Muscle layer of duodenum (tissue), 2 donors: Measurements from ENCODE around the gene SAMD4B.
A peak's percentile ranks its signal among the peaks of the same experiment; 100 is the strongest.

ENCODE experiments used
- H3K27ac ChIP-seq: one replicate; pipeline ENCODE4 v1.7.0; 2013; ENCODE audit warnings: mild to moderate bottlenecking, low read length
- H3K27me3 ChIP-seq: one replicate; pipeline ENCODE4 v1.7.0; 2013; ENCODE audit warnings: low read depth, mild to moderate bottlenecking, control low read depth, low read length
- H3K36me3 ChIP-seq, 2 donors: one replicate each; pipeline ENCODE4 v1.7.0; 2013; ENCODE audit warnings: low read length in 2 of 2, control low read depth in 1 of 2, mild to moderate bottlenecking in 1 of 2; ENCODE audit not compliant: insufficient read depth in 2 of 2, control insufficient read depth in 1 of 2
- H3K4me1 ChIP-seq, 2 donors: one replicate each; pipeline ENCODE4 v1.7.0; 2013; ENCODE audit warnings: low read length in 2 of 2, mild to moderate bottlenecking in 2 of 2, control low read depth in 1 of 2, moderate library complexity in 1 of 2; ENCODE audit not compliant: insufficient read depth in 2 of 2, control insufficient read depth in 1 of 2
- H3K4me3 ChIP-seq, 2 donors: one replicate each; pipeline ENCODE4 v1.7.0; 2013; ENCODE audit warnings: low read length in 2 of 2, low read depth in 1 of 2, mild to moderate bottlenecking in 1 of 2
- H3K9me3 ChIP-seq, 2 donors: one replicate each; pipeline ENCODE4 v1.7.0; 2013; ENCODE audit warnings: low read length in 2 of 2, control low read depth in 1 of 2, mild to moderate bottlenecking in 1 of 2; ENCODE audit not compliant: control insufficient read depth in 1 of 2
- donor health status: healthy.

Gene SAMD4B

DNA sequence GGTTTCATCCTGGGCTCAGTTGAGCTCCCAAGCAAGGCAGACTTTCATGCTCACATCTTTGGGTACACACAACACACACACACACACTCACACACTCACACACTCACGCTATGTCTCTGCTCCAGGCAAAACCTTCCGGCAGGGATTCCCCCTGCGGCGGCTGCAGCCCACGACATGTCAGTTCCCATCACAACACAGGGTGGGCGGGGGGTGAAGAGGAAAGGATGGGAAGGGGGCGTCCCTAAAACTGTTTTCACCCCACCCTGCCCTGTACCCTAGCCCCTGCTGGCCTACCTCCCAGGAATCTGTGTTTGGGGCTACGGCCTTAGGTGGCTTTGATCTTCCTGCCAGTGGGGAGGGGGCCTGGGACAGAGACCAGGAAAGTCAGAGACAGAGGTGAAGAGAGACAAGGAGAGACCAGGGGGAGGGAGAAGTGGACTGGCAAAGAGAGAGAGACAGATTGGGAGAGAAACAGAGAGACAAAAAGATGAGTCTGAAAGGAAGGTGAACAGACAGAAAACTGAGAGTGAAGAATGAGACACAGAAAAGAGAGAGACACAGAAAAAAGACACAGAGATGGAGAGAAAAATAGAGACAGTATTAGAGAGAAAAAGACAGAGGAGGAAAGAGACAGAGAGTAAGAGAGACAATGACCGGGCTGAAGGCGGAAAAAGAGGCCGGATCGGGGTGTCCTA is 25.4 kb upstream of the SAMD4B start:
- Histone ChIP-seq H3K9me3 (no peaks in the 10 kb centered on the region), H3K4me1 (peaks cover 0 to 8% of the 10 kb centered on the region in 2 donors), H3K4me3 (no peak overlapping the region), H3K36me3 (peaks cover 0 to 17% of the 10 kb centered on the region in 2 donors), H3K27me3 (no peaks in the 10 kb centered on the region), H3K27ac (no peak overlapping the region)

DNA sequence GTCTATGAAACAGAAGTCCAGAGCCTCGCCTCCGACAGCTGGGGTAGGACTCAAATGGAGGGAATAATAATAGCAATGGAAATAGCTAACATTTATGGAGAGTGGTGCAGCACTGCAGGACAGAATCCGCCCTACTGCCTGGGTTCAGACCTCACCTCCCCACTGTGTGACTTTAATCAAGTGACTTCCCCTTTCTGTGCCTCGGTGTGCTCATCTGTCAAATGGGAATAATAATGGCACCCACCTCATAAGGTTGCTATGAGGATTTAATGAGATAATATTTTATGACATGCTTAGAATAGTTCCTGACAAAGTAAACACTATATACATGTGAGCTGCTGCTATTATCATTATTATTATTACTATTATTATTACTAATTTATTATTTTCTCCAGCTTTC is 24.7 kb upstream of the SAMD4B start:
- Histone ChIP-seq H3K36me3 (peaks cover 0 to 17% of the 10 kb centered on the region in 2 donors), H3K9me3 (no peaks in the 10 kb centered on the region), H3K4me3 (no peak overlapping the region), H3K27me3 (no peaks in the 10 kb centered on the region), H3K4me1 (peaks cover 0 to 8% of the 10 kb centered on the region in 2 donors), H3K27ac (no peak overlapping the region)

DNA sequence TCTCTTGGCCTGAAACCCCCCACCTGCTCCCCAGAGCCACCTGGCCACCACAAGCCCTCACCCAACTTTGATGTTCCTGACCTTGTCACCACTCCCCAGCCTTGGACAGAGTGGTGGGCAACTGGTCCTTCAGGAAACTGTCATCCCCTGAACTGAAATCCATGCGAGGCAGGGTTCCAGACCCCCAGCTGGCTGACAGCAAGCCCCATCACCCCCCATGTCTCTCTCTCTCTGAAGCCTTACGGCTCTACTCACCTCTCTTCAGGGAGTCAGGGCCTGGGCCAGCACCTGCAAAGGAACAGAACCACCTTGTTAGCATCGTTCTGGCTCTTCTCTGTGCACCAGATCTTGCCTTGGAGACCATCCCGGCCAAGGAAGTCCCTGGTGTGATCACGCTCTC is 24.1 kb upstream of the SAMD4B start:
- no peak overlapping the region for H3K27ac ChIP-seq
- H3K27me3 ChIP-seq: no peaks in the 10 kb centered on the region
- no peak overlapping the region for H3K4me3 ChIP-seq
- H3K4me1 ChIP-seq: peaks cover 0 to 8% of the 10 kb centered on the region in 2 donors
- no peaks in the 10 kb centered on the region for H3K9me3 ChIP-seq
- peaks cover 0 to 17% of the 10 kb centered on the region in 2 donors for H3K36me3 ChIP-seq

DNA sequence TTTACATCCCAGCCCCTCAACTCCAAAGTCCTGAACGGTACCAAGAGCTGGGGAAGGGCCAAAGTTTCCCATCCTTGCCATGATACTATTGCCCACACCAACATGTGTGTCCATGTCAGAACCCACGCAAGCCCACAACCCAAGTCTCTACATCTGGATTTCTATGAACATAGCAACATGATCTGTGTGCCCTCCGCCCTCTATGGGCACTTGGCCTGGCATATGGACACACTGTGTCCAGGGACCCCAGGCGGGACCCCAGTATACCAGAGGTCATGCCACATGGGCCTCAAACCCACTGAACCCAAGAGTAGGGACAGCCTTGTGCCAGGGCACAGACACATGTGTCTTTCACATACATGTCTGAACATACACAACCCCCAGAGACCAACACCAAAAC is 23.5 kb upstream of the SAMD4B start:
- Histone ChIP-seq H3K4me1 (peaks cover 0 to 8% of the 10 kb centered on the region in 2 donors), H3K27me3 (no peaks in the 10 kb centered on the region)

DNA sequence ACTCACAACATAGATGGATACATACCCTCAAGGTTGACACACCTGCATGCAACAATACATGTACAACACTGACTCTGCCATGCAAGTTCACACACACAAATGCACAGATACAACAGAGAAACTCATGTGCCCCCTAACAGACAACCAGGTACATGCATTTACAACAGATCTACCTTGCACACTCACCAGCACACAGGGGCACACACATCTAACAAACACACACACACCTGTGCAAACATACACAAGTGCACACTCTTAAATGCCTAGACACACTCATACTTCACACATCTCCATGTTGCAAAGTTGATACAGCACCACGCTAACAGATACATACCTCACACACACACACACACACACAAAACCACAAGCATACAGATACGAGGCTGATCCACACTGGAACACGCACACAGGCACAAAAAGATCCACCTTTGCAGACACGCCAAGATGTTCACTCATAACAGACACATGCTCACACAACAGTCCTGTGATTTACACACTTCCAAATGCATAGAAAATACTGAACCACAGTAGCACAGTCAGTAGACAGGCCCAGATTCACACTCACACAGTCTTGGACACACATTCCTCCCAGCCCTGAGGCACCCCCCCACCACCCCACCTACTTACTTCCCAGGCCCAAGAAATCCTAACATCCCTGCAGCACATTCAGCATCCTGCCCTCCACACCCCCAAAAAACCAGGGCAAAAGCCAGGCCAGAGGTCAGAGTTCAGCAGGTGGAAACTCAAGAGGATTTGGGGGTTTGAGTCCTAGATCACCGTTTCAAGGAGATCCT is 22.9 kb upstream of the SAMD4B start:
- Histone ChIP-seq H3K4me1 (peaks cover 0 to 8% of the 10 kb centered on the region in 2 donors), H3K36me3 (peaks cover 0 to 9% of the 10 kb centered on the region in 2 donors), H3K27ac (no peak overlapping the region), H3K4me3 (peak overlapping the region in 1 of 2 donors; percentile 69), H3K9me3 (no peaks in the 10 kb centered on the region), H3K27me3 (no peaks in the 10 kb centered on the region)

More for the DNA sequence above, 23.5 kb upstream of the SAMD4B start:
- Histone ChIP-seq H3K4me3 (no peak overlapping the region), H3K36me3 (peaks cover 0 to 15% of the 10 kb centered on the region in 2 donors), H3K9me3 (no peaks in the 10 kb centered on the region), H3K27ac (no peak overlapping the region)

DNA sequence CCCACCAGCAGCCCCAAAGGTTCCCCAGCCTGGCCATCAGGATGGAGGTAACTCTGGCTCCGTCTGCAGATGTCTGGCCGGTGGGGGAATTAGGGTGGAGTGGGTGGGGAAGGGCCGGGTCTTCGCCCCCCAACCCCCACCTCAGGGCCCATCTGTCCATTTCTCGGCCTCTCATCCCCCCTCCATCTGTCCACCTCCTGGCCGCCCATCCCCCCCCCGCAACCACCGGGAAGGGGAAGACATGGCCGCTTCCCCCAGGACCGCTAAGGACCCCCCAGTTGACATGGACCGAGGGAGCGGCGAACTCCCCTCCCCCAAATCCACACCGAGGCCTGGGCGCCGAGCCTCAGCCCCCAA is 22.4 kb upstream of the SAMD4B start:
- H3K27ac ChIP-seq: no peak overlapping the region
- peaks cover 0 to 8% of the 10 kb centered on the region in 2 donors for H3K4me1 ChIP-seq
- peak overlapping the region; percentile 33 to 69 for H3K4me3 ChIP-seq

DNA sequence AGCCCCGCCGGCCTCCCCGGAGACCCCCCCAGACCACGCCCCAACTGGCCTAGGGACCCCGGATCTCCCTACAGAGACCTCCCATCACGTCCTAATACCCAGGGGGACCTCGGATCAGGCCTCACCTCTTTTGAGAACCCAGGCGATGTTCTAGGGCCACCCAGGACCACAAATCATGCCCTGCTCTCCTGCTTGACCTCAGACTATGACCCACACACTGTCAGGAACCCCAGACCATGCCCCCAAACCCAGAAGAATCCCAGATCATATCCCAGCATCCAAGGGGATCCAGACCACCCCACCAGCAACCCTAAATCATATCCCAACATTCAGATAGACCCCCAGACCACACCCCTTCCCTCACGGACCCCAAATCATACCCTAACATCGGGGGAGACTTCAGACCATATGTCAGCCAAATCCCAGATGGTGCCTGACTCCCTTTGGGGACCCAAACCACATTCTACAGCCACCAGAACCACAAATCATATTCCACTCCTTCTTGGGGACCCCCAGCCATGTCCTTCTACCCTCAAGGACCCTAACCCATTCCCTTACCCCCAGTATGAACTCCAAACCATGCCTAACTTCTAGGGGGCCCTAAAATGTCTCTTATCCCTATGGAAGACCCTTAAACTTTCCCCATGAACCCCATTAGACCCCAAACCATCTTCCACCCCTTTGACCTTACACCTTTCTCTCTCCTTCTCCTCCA is 20.9 kb upstream of the SAMD4B start:
- Histone ChIP-seq H3K4me3 (no peak overlapping the region), H3K27me3 (no peaks in the 10 kb centered on the region), H3K4me1 (peaks cover 0 to 8% of the 10 kb centered on the region in 2 donors), H3K9me3 (no peaks in the 10 kb centered on the region), H3K27ac (no peak overlapping the region), H3K36me3 (no peaks in the 10 kb centered on the region)

More for the DNA sequence above, 22.4 kb upstream of the SAMD4B start:
- Histone ChIP-seq H3K27me3 (no peaks in the 10 kb centered on the region), H3K9me3 (no peaks in the 10 kb centered on the region), H3K36me3 (peaks cover 0 to 3% of the 10 kb centered on the region in 2 donors)

DNA sequence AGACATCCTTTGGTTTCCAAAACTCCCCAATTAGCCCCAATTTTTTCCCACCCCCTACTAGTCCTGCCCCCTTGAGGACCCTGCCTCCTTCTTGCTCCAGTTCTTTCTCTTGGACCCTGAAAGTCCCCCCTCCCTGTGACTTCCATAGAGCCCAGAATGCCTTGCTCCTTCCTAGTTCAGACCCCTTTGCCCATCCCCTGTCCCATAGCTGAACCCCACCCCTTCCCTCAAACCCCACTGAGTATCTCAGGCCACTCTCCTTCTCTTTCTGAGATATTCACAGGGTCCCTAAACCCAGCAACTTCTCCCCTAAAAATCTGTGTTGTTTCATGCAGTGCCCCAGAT is 20.4 kb upstream of the SAMD4B start:
- Histone ChIP-seq H3K9me3 (no peaks in the 10 kb centered on the region), H3K27me3 (no peaks in the 10 kb centered on the region), H3K4me1 (peaks cover 0 to 8% of the 10 kb centered on the region in 2 donors), H3K27ac (no peak overlapping the region), H3K4me3 (no peak overlapping the region), H3K36me3 (no peaks in the 10 kb centered on the region)

DNA sequence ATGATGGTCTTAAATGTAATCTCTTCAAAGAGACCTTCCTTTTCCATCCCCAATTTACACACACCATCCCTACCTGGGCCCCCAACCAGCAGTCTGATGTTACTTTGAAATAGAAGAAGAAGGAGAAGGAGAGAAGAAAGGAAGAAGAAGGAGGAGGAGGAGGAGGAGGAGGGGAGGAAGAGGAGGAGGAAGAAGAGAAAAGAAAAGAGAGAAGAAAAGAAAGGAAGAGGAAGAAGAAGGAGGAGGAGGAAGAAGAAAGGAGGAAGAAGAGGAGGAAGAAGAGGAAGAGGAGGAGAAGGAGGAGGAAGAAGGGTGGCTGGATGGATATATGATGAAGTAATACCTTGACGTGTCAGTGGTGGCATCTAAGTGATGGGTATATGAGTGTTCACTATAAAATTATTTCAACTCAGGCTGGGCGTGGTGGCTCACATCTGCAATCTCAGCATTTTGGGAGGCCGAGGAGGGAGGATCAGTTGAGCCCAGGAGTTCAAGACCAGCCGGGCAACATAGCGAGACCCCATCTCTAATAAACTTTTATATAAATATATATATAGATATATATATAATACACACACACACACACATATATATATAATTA is 17.9 kb upstream of the SAMD4B start:
- H3K9me3 ChIP-seq: no peaks in the 10 kb centered on the region
- H3K4me3 ChIP-seq: no peak overlapping the region
- H3K36me3 ChIP-seq: no peaks in the 10 kb centered on the region
- peaks cover 0 to 14% of the 10 kb centered on the region in 2 donors for H3K4me1 ChIP-seq
- H3K27me3 ChIP-seq: no peaks in the 10 kb centered on the region
- no peak overlapping the region for H3K27ac ChIP-seq

DNA sequence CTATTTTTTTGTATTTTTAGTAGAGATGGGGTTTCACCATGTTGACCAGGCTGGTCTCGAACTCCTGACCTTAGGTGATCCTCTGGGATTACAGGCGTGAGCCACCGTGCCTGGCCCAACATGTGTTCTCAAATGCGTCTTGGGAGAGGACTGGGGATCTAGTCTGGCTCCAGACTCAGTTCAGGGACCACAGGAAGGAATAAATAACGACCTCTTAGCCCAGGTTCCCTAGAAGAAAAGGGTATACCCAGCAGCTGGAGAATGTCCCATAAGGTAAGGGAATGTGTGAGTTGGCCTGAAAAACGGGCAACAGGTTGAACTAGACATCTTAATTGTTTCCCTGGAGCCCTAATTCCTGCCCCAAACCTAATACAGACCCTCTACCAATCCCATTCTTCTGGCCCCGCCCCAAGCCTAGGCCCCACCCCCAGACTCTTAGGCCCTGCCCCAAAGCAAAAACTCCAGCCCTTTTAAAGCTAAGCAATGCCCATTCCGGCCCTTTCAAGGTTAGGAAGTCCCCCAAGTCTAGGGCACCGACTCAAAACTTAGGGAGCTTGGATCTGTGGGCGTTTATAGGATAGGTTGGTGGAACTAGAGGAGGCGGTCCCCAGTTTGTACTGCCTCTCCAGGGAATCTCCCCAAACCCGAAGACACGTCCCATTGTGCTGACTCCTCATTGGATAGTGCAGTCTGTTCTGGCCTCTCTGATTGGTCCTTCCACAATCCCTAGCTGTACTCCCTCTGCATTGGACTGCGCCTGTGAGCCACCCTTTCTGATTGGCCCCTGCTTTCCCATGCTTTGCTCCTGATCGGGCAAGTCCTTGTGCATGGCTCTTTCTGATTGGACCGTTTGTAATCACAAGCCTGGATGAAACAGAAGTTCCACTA is 16.2 kb upstream of the SAMD4B start:
- peaks cover 0 to 5% of the 10 kb centered on the region in 2 donors for H3K4me1 ChIP-seq
- H3K4me3 ChIP-seq: no peak overlapping the region
- no peaks in the 10 kb centered on the region for H3K9me3 ChIP-seq
- H3K27ac ChIP-seq: no peak overlapping the region
- H3K36me3 ChIP-seq: no peaks in the 10 kb centered on the region
- H3K27me3 ChIP-seq: no peaks in the 10 kb centered on the region
